ENCODE measurements around the gene STAG3. TPM values are rescaled to one million over a fixed set of nuclear protein-coding genes. Genes with fewer than 3 reads are reported as not detected.

The STAG3 gene
- total RNA-seq, 3 donors from 2014 or later, result 0.80 to 3.3 (median 1.3) TPM

DNA sequence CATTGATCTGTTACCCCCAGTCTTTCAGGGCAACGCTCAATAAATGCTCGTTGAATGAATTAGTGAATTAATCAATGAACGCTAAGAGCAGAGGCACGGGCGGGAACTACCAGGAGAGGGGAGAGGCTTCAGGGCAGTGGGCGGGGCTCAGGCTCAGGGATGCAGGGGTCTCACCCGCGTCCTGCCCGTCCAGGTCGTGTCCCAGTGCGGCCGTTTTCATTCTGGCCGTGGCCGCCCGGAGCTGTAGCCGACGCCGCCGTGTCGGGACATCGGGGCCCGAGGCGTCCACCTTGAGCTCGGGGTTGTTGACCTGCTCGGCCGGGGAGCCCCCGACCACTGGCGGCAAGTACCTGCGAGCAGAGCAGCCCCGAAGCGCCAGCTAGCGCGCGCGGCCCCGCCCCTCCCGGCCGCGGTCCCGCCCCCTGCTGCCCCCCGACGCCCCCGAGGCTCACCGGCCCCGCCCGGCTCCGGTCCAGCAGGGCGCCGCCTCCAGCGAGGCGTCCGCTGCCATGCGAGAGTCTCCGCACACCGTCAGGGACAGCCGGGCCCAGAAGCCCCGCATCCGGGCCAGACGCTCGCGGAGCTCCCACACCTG, 6.5 kb upstream of the STAG3 start:
- H3K27ac ChIP-seq, result no peak overlapping the region
- peak overlapping the region; percentile 14 to 70 (median 60) for H3K4me3 ChIP-seq
- no peaks in the 10 kb centered on the region for H3K9me3 ChIP-seq
- no peaks in the 10 kb centered on the region for H3K4me1 ChIP-seq
- intact Hi-C loops (cut with DNase I; ENCODE audit: low total_unique reads), result no loop called here
- no peaks in the 10 kb centered on the region for H3K36me3 ChIP-seq
- DNase-seq (ENCODE audit: low spot score in 2 of 2), result no peak
- TF ChIP-seq POLR2AphosphoS5 (IDR thresholded peaks at IDR 0.05) (no peak), POLR2A (IDR thresholded peaks at IDR 0.05) (no peak)
- H3K27me3 ChIP-seq, result no peaks in the 10 kb centered on the region

DNA sequence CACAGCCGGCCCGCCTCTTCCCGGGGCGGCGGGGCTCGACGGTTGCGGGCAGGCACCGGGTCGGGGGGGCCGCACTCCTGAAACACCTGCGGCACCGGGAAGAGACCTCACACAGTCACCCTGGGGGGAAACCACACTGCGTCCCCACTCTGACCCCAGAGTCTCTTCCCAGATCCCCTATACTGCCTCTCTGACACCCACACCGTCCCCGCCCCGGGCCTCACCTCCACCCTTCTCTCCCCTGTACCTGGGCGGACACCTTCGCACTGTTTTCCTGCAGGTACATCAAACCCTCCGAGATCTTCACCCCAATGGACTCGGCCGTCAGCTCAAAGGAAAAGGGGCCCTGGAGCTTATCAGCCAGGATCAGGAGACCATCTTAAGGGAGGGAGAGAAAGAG, 5.9 kb upstream of the STAG3 start:
- Histone ChIP-seq H3K4me3 (peak overlapping the region; percentile 14 to 70 (median 60)), H3K36me3 (no peaks in the 10 kb centered on the region), H3K4me1 (no peaks in the 10 kb centered on the region), H3K27ac (no peak overlapping the region), H3K9me3 (no peaks in the 10 kb centered on the region), H3K27me3 (no peaks in the 10 kb centered on the region)
- DNase-seq (ENCODE audit: low spot score in 2 of 2), result no peak
- intact Hi-C loops (cut with DNase I; ENCODE audit: low total_unique reads), result no loop called here
- TF ChIP-seq POLR2A (IDR thresholded peaks at IDR 0.05) (no peak), POLR2AphosphoS5 (IDR thresholded peaks at IDR 0.05) (no peak)
- TF ChIP-seq, protein P1, sequence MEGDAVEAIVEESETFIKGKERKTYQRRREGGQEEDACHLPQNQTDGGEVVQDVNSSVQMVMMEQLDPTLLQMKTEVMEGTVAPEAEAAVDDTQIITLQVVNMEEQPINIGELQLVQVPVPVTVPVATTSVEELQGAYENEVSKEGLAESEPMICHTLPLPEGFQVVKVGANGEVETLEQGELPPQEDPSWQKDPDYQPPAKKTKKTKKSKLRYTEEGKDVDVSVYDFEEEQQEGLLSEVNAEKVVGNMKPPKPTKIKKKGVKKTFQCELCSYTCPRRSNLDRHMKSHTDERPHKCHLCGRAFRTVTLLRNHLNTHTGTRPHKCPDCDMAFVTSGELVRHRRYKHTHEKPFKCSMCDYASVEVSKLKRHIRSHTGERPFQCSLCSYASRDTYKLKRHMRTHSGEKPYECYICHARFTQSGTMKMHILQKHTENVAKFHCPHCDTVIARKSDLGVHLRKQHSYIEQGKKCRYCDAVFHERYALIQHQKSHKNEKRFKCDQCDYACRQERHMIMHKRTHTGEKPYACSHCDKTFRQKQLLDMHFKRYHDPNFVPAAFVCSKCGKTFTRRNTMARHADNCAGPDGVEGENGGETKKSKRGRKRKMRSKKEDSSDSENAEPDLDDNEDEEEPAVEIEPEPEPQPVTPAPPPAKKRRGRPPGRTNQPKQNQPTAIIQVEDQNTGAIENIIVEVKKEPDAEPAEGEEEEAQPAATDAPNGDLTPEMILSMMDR (IDR thresholded peaks at IDR 0.05), result no peak

DNA sequence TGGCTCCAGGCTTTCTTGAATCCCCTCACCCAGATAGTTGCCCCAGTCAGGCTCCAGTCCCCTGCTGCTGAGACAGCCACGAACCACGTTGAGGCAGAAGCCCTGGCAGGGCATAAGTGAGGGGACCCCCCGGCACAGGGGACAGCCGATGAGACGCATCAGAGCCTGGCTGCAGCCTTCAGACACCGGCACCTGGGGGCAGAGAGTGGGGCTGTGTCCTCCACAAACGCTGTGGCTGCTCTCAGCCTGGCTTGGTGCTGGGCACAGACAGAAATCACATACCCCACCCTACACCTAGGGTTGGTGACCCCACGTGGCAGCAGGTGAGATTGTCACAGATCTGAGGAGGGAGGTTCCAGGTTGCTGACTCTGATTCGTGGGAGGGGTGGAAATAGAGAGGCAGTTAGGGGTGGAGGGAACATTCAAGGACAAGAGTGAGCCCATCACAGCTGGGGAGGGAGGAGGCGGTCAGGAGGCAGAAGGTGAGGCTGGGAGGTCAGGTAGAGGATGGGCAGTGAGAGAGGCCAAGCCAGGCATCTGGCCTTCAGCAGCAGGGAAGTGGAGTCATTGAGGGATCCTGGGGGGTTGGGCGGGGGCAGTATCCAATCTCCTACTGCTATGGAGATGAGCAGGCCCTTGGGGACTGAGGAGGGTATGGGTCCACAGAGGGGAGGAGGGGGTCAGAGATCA, 3.8 kb upstream of the STAG3 start:
- Histone ChIP-seq H3K4me3 (no peak overlapping the region), H3K27me3 (no peaks in the 10 kb centered on the region), H3K27ac (no peak overlapping the region), H3K9me3 (no peaks in the 10 kb centered on the region), H3K36me3 (no peaks in the 10 kb centered on the region), H3K4me1 (no peaks in the 10 kb centered on the region)
- TF ChIP-seq POLR2AphosphoS5 (IDR thresholded peaks at IDR 0.05) (no peak), POLR2A (IDR thresholded peaks at IDR 0.05) (no peak)
- TF ChIP-seq, protein P1 (IDR thresholded peaks at IDR 0.05), result no peak
- no peak for DNase-seq (ENCODE audit: low spot score in 2 of 2)
- intact Hi-C loops (cut with DNase I; ENCODE audit: low total_unique reads), result no loop called here

DNA sequence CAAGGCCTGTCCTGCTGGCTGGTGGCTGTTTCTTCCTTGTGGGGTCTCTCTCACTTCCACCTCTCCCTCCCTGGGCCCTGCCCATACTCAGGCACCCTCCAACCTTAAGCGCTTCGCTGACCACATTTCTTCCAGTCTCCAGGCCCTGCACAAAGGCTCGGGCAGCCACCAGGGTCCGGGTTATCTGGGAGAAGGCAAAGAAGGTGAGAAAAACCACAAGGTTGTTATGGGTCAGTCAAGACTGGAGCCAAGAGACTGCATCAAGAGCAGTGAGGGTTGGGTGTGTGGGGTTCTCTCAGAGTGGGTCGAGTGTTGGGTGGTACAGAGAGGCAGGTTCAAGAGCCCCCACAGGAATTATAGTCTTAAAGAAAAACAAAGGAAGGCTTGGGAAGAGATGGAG, 3.1 kb upstream of the STAG3 start:
- Histone ChIP-seq H3K27me3 (no peaks in the 10 kb centered on the region), H3K9me3 (no peaks in the 10 kb centered on the region), H3K27ac (no peak overlapping the region), H3K4me1 (no peaks in the 10 kb centered on the region), H3K4me3 (no peak overlapping the region), H3K36me3 (no peaks in the 10 kb centered on the region)
- intact Hi-C loops (cut with DNase I; ENCODE audit: low total_unique reads), result no loop called here
- no peak for TF ChIP-seq POLR2AphosphoS5 (IDR thresholded peaks at IDR 0.05)
- TF ChIP-seq POLR2A (IDR thresholded peaks at IDR 0.05), result no peak
- TF ChIP-seq, protein P1 (IDR thresholded peaks at IDR 0.05), result no peak
- no peak for DNase-seq (ENCODE audit: low spot score in 2 of 2)

DNA sequence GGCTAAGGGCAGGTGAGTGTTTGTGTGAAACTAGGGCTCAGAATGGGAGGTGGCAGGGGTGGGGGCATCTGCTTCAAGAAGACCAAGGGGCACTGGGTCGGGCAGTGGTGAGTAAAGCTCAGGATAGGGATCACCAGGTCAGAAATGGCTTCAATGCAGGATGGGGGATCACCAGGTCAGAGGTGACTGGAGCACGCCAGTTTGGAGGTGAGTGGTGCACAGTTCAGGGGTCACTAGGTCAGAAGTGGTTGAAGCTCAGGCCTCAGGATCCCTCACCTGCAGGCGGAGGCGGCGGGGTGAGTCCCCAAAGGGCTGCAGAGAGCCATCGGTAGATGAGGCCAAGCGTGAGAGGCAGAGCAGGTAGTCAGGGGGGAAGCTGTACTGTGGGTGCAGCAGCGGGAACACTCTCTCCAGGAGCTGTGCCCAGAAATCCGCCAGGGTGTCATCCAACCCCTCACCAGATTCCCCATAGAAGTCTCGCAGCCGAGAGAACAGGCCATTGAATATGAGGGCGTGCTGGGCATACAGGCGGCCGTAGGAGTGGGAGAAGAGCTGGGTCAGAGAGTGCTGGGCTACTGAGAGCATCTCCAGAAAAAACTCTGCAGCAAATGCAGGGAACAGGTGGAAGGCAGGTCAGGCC, 2.3 kb upstream of the STAG3 start:
- no peak overlapping the region for H3K27ac ChIP-seq
- intact Hi-C loops (cut with DNase I; ENCODE audit: low total_unique reads), result no loop called here
- TF ChIP-seq, protein P1 (IDR thresholded peaks at IDR 0.05), result no peak
- TF ChIP-seq POLR2AphosphoS5 (IDR thresholded peaks at IDR 0.05) (no peak), POLR2A (IDR thresholded peaks at IDR 0.05) (no peak)
- DNase-seq (ENCODE audit: low spot score in 2 of 2), result no peak
- H3K4me1 ChIP-seq, result no peaks in the 10 kb centered on the region
- H3K36me3 ChIP-seq, result no peaks in the 10 kb centered on the region
- no peaks in the 10 kb centered on the region for H3K27me3 ChIP-seq
- H3K9me3 ChIP-seq, result no peaks in the 10 kb centered on the region
- no peak overlapping the region for H3K4me3 ChIP-seq
